B cell (primary cell): ENCODE data around the gene EXOC1. TPM values are rescaled to one million over a fixed set of nuclear protein-coding genes. Genes with fewer than 3 reads are reported as not detected.

Source experiments
- ATAC-seq: fragments of 200-7000 bp; cut with Tn5 transposase; one replicate; pipeline ENCODE4 v1.10.0; 2021; ENCODE audit warnings: low read depth, mild to moderate bottlenecking, moderate number of reproducible peaks, moderate library complexity
- CTCF ChIA-PET: fragments of 350-600 bp; sonication (Branson Sonifier 250); formaldehyde crosslinking; loops from one replicate; lab custom pipeline; 2021; ENCODE audit warnings: antibody characterized with exemption, inconsistent platforms; lab: Charles Lee
- POLR2A ChIA-PET: fragments of 350-600 bp; sonication (Branson Sonifier 250); formaldehyde crosslinking; loops from one replicate; lab custom pipeline; 2021; ENCODE audit warnings: antibody characterized with exemption; lab: Charles Lee
- DNase-seq: peaks from one replicate; pipeline ENCODE4 v3.0.0; 2013
- H2AFZ ChIP-seq: 2 replicates; pipeline ENCODE4 v1.6.1; 2012; ENCODE audit warnings: mild to moderate bottlenecking, low read depth, low read length; ENCODE audit not compliant: insufficient read depth, poor library complexity, severe bottlenecking
- H3K27ac ChIP-seq, 2 donors: 1 replicate in 1 of 2; 2 replicates in 1 of 2; pipeline ENCODE4 v1.5.1; 2012 to 2013; ENCODE audit warnings: low read length in 2 of 2, mild to moderate bottlenecking in 2 of 2, moderate library complexity in 1 of 2
- H3K27me3 ChIP-seq, 4 experiments: fragments of 200-600 bp in 1 of 4; sonication (generic) in 1 of 4; replicated peaks in 1 of 4; 1 replicate in 2 of 4; 2 replicates in 2 of 4; pipeline versions ENCODE4 v1.6.1 to v1.7.0; 2013 to 2016; ENCODE audit warnings: low read length in 3 of 4, mild to moderate bottlenecking in 2 of 4, mixed read lengths in 1 of 4, moderate library complexity in 1 of 4; ENCODE audit not compliant: insufficient read depth in 4 of 4, control insufficient read depth in 3 of 4; ENCODE audit errors: control extremely low read depth in 1 of 4
- H3K36me3 ChIP-seq, 2 experiments: replicated peaks in 1 of 2; 1 replicate in 1 of 2; 2 replicates in 1 of 2; pipeline versions ENCODE4 v1.6.1 to v1.7.1; 2013; ENCODE audit warnings: low read length in 1 of 2; ENCODE audit not compliant: insufficient read depth in 2 of 2, control insufficient read depth in 1 of 2; ENCODE audit errors: control extremely low read depth in 1 of 2, extremely low read depth in 1 of 2
- H3K4me1 ChIP-seq, 2 donors: fragments of 200-600 bp in 1 of 2; sonication (generic) in 1 of 2; 1 replicate in 1 of 2; 2 replicates in 1 of 2; pipeline versions ENCODE4 v1.5.1 to v1.6.1; 2013 to 2017; ENCODE audit warnings: low read length in 2 of 2; ENCODE audit not compliant: control insufficient read depth in 2 of 2, insufficient read depth in 2 of 2
- H3K4me2 ChIP-seq: replicated peaks from 2 replicates; pipeline ENCODE3; 2012; ENCODE audit warnings: mild to moderate bottlenecking, low read depth, low read length; ENCODE audit not compliant: poor library complexity, severe bottlenecking
- H3K4me3 ChIP-seq, 5 experiments: fragments of 200-600 bp in 1 of 5; sonication (generic) in 1 of 5; 1 replicate in 3 of 5; 2 replicates in 2 of 5; pipeline versions ENCODE4 v1.5.1 to v1.7.0; 2011 to 2016; ENCODE audit warnings: low read length in 4 of 5, mild to moderate bottlenecking in 4 of 5, low read depth in 2 of 5, control low read depth in 1 of 5, moderate library complexity in 1 of 5; ENCODE audit not compliant: insufficient read depth in 1 of 5; ENCODE audit errors: control extremely low read depth in 1 of 5, extremely low read depth in 1 of 5
- H3K79me2 ChIP-seq: fragments of 200-600 bp; sonication (generic); one replicate; pipeline ENCODE4 v1.6.0; 2016; ENCODE audit warnings: low read length; ENCODE audit not compliant: control insufficient read depth, insufficient read depth
- H3K9ac ChIP-seq: fragments of 200-600 bp; sonication (generic); 2 replicates; pipeline ENCODE4 v1.6.1; 2017; ENCODE audit warnings: mild to moderate bottlenecking, low read length, moderate library complexity
- H3K9me3 ChIP-seq, 3 donors: one replicate each; pipeline versions ENCODE4 v1.6.1 to v1.7.1; 2013; ENCODE audit warnings: low read length in 2 of 3; ENCODE audit not compliant: control insufficient read depth in 2 of 3, insufficient read depth in 1 of 3; ENCODE audit errors: control extremely low read depth in 1 of 3
- H4K20me1 ChIP-seq: 2 replicates; pipeline ENCODE4 v1.6.0; 2012; ENCODE audit warnings: mild to moderate bottlenecking, low read length; ENCODE audit not compliant: insufficient read depth, control insufficient read depth, poor library complexity, severe bottlenecking
- H3K27ac Mint-ChIP-seq: one replicate; pipeline ENCODE4 v1.8.0; 2021; ENCODE audit warnings: mixed read lengths
- H3K27me3 Mint-ChIP-seq: one replicate; pipeline ENCODE4 v1.8.0; 2021; ENCODE audit warnings: mixed read lengths
- H3K4me1 Mint-ChIP-seq: one replicate; pipeline ENCODE4 v1.8.0; 2021; ENCODE audit warnings: mixed read lengths
- H3K4me3 Mint-ChIP-seq: one replicate; pipeline ENCODE4 v1.8.0; 2021; ENCODE audit warnings: mixed read lengths
- H3K9me3 Mint-ChIP-seq: one replicate; pipeline ENCODE4 v1.8.0; 2022; ENCODE audit warnings: mixed read lengths; ENCODE audit not compliant: insufficient read depth
- CTCF ChIP-seq: fragments of 200-600 bp; IDR thresholded peaks from one replicate; pipeline ENCODE4 v1.8.0; 2022; ENCODE audit warnings: antibody characterized with exemption, mild to moderate bottlenecking
- EZH2 ChIP-seq: IDR thresholded peaks from 2 replicates; pipeline ENCODE4 v1.6.1; 2012; ENCODE audit warnings: borderline replicate concordance, low read depth, mild to moderate bottlenecking, moderate library complexity, low read length; ENCODE audit not compliant: insufficient read depth, poor library complexity, severe bottlenecking
- WGBS: methylation state at CpG from one replicate; pipeline ENCODE4 v1.1.5; 2013; ENCODE audit warnings: missing lambda C conversion rate; ENCODE audit not compliant: insufficient coverage; 5-methylcytosine and 5-hydroxymethylcytosine counted together
- intact Hi-C: fragments of 100-400 bp; cut with micrococcal nuclease; formaldehyde crosslinking; loops from one replicate; pipeline ENCODE4 v1.10.0; 2022
- polyA plus RNA-seq: library from polyadenylated mRNA; depleted of rRNA; stranded (reverse); fragments of >200 nt; gene quantifications from 2 replicates; pipeline ENCODE4 v1.2.3, GENCODE V29; 2012
- total RNA-seq, 2 donors: library from RNA; stranded (reverse); fragments of 120-200 nt in 1 of 2; gene quantifications; 1 replicate in 1 of 2; 2 replicates in 1 of 2; pipeline versions ENCODE4 v1.2.3 to v1.2.4, GENCODE V29; 2013 to 2022

EXOC1 gene
- total and polyA plus RNA-seq, 2 donors (not counting 1 experiment from before 2014, with no cell fraction given): 10.0 to 42.5 TPM

- Histone ChIP-seq H3K4me3 (no peak overlapping the region), H3K79me2 (no peaks in the 10 kb centered on the region), H3K36me3 (no peaks in the 10 kb centered on the region), H3K9me3 (peaks cover 0 to 6% (median 3%) of the 10 kb centered on the region in 3 donors), H3K27me3 (peaks cover 0 to 24% (median 13%) of the 10 kb centered on the region in 4 experiments), H3K27ac (no peak overlapping the region), H3K4me1 (no peaks in the 10 kb centered on the region), H3K9ac (no peak overlapping the region), H4K20me1 (no peaks in the 10 kb centered on the region), H2AFZ (no peak overlapping the region), H3K4me2 (no peak overlapping the region)
- Mint-ChIP-seq H3K4me3 (no peak overlapping the region), H3K4me1 (no peaks in the 10 kb centered on the region), H3K9me3 (peaks cover 5% of the 10 kb centered on the region), H3K27ac (no peak overlapping the region), H3K27me3 (peaks cover 58% of the 10 kb centered on the region)
- no peak for DNase-seq
- TF ChIP-seq CTCF (no peak), EZH2 (no peak)
- ChIA-PET CTCF (no interaction called here), POLR2A (no interaction called here)
- no CpG with 5 or more reads among the region's 1 CpG for WGBS
- intact Hi-C loops: no loop called here
- ATAC-seq: no peak
Observed at GRCh38 chr4:55838356-55838755, 15.1 kb upstream of the EXOC1 start.

GRCh38 chr4:55838952-55839351 is 14.5 kb upstream of the EXOC1 start:
- H3K9me3 ChIP-seq: peaks cover 0 to 6% (median 3%) of the 10 kb centered on the region in 3 donors
- peaks cover 57% of the 10 kb centered on the region for H3K27me3 Mint-ChIP-seq
- H3K4me1 Mint-ChIP-seq: no peaks in the 10 kb centered on the region

More at GRCh38 chr4:55838952-55839351, 14.5 kb upstream of the EXOC1 start:
- CTCF ChIA-PET: no interaction called here
- no peak overlapping the region for H3K27ac Mint-ChIP-seq
- Histone ChIP-seq H3K79me2 (no peaks in the 10 kb centered on the region), H3K27ac (no peak overlapping the region), H3K4me2 (no peak overlapping the region), H3K9ac (no peak overlapping the region), H3K27me3 (peaks cover 0 to 24% (median 12%) of the 10 kb centered on the region in 4 experiments), H3K4me1 (no peaks in the 10 kb centered on the region), H3K4me3 (no peak overlapping the region), H3K36me3 (no peaks in the 10 kb centered on the region), H4K20me1 (no peaks in the 10 kb centered on the region), H2AFZ (no peak overlapping the region)
- ATAC-seq (no peak), DNase-seq (no peak)
- H3K4me3 Mint-ChIP-seq: no peak overlapping the region
- POLR2A ChIA-PET: no interaction called here
- TF ChIP-seq CTCF: no peak
- TF ChIP-seq EZH2: no peak
- H3K9me3 Mint-ChIP-seq: peaks cover 5% of the 10 kb centered on the region
- intact Hi-C loops: no loop called here
